Thyroid gland (tissue), 4 donors: ENCODE data around the gene KIF23.

Experiments used
- CTCF ChIP-seq, 6 experiments: fragments of 200-600 bp in 3 of 6; fragments of 450-650 bp in 3 of 6; sonication (generic) in 3 of 6; IDR thresholded peaks; one replicate each; pipeline ENCODE4 v1.5.1; 2016 to 2019; ENCODE audit warnings: antibody characterized with exemption in 6 of 6, mild to moderate bottlenecking in 2 of 6, inconsistent platforms in 1 of 6, moderate library complexity in 1 of 6
- POLR2A ChIP-seq, 2 donors: fragments of 450-650 bp; IDR thresholded peaks; one replicate each; pipeline ENCODE4 v1.6.1; 2017; ENCODE audit warnings: antibody characterized with exemption in 2 of 2, mild to moderate bottlenecking in 2 of 2, moderate library complexity in 1 of 2

GRCh38 chr15:69444686-69445085 lies 30.5 kb downstream of the KIF23 start:
- TF ChIP-seq CTCF (IDR thresholded peaks at IDR 0.05) (no peak), POLR2A (IDR thresholded peaks at IDR 0.05) (no peak)
